Endothelial cell of umbilical vein (primary cell): ENCODE data around the gene BIRC2. TPM values are rescaled to one million over a fixed set of nuclear protein-coding genes. Genes with fewer than 3 reads are reported as not detected.

Experiments
- BruUV-seq: library from RNA; stranded (reverse); fragments of 400-500 nt; replicated peaks from 2 replicates; lab custom pipeline; 2021; lab: Mats Ljungman, UMichigan
- CTCF ChIA-PET: fragments of 300-600, 350-600 bp; sonication (Branson Sonifier 250); formaldehyde crosslinking; loops from one replicate; lab custom pipeline; 2021; ENCODE audit warnings: antibody characterized with exemption, inconsistent platforms; lab: Charles Lee
- POLR2A ChIA-PET: fragments of 300-600, 350-600 bp; sonication (Branson Sonifier 250); formaldehyde crosslinking; loops from one replicate; lab custom pipeline; 2021; ENCODE audit warnings: antibody characterized with exemption, inconsistent platforms; lab: Charles Lee
- DNase-seq: peaks from one replicate; pipeline ENCODE4 v3.0.0-alpha.2; 2011; ENCODE audit warnings: low read depth, low spot score
- FAIRE-seq: peaks from 2 replicates; lab custom pipeline; 2011; peaks lifted over from hg19 to GRCh38; lab: Jason Lieb, UNC
- H2AFZ ChIP-seq: 2 replicates; pipeline ENCODE4 v1.6.0; 2012; ENCODE audit warnings: low read depth, low read length, control low read depth, inconsistent platforms
- H3K27ac ChIP-seq: 2 replicates; pipeline ENCODE4 v1.5.1; 2011; ENCODE audit warnings: low read depth, mild to moderate bottlenecking, control low read depth, low read length, moderate library complexity; ENCODE audit not compliant: insufficient read depth
- H3K27me3 ChIP-seq, 2 experiments: 2 replicates each; pipeline versions ENCODE4 v1.6.0 to v1.6.1; 2011; ENCODE audit warnings: low read length in 2 of 2, mixed read lengths in 1 of 2; ENCODE audit not compliant: control insufficient read depth in 2 of 2, insufficient read depth in 2 of 2
- H3K36me3 ChIP-seq, 2 experiments: 2 replicates in 1 of 2; 3 replicates in 1 of 2; pipeline ENCODE4 v1.5.1; 2011; ENCODE audit warnings: low read length in 2 of 2, mild to moderate bottlenecking in 1 of 2, moderate library complexity in 1 of 2; ENCODE audit not compliant: control insufficient read depth in 2 of 2, insufficient read depth in 2 of 2; ENCODE audit errors: extremely low read depth in 1 of 2
- H3K4me1 ChIP-seq: 3 replicates; pipeline ENCODE4 v1.5.1; 2011; ENCODE audit warnings: mild to moderate bottlenecking, low read length; ENCODE audit not compliant: control insufficient read depth, insufficient read depth; ENCODE audit errors: extremely low read depth
- H3K4me2 ChIP-seq: 2 replicates; pipeline ENCODE4 v1.6.1; 2011; ENCODE audit warnings: low read length, control low read depth, mixed read lengths; ENCODE audit not compliant: insufficient read depth
- H3K4me3 ChIP-seq, 3 experiments: fragments of 200-600 bp in 1 of 3; sonication (generic), shearing (Covaris generic) in 1 of 3; replicated peaks in 1 of 3; 2 replicates each; pipeline ENCODE4 v1.5.1; 2011 to 2016; ENCODE audit warnings: control low read depth in 3 of 3, low read length in 3 of 3, mild to moderate bottlenecking in 2 of 3, inconsistent platforms in 1 of 3, low read depth in 1 of 3, moderate library complexity in 1 of 3; ENCODE audit not compliant: insufficient read depth in 1 of 3
- H3K79me2 ChIP-seq: 2 replicates; pipeline ENCODE4 v1.6.0; 2012; ENCODE audit warnings: low read length, inconsistent platforms; ENCODE audit not compliant: control insufficient read depth, insufficient read depth
- H3K9ac ChIP-seq: replicated peaks from 2 replicates; pipeline ENCODE3; 2011; ENCODE audit warnings: low read length, control low read depth; ENCODE audit not compliant: insufficient read depth; ENCODE audit errors: extremely low read depth
- H3K9me1 ChIP-seq: replicated peaks from 3 replicates; pipeline ENCODE4 v1.6.0; 2011; ENCODE audit warnings: mild to moderate bottlenecking, low read length; ENCODE audit not compliant: control insufficient read depth, insufficient read depth; ENCODE audit errors: extremely low read depth
- H3K9me3 ChIP-seq: replicated peaks from 2 replicates; pipeline ENCODE4 v1.5.1; 2012; ENCODE audit warnings: low read length, inconsistent platforms; ENCODE audit not compliant: control insufficient read depth, insufficient read depth
- H4K20me1 ChIP-seq: replicated peaks from 2 replicates; pipeline ENCODE3; 2011; ENCODE audit warnings: mild to moderate bottlenecking, low read length; ENCODE audit not compliant: control insufficient read depth, insufficient read depth; ENCODE audit errors: extremely low read depth
- EZH2 ChIP-seq: IDR thresholded peaks from 2 replicates; pipeline ENCODE4 v1.6.1; 2012; ENCODE audit warnings: borderline replicate concordance, low read depth, mild to moderate bottlenecking, moderate library complexity, low read length, inconsistent platforms; ENCODE audit not compliant: severe bottlenecking
- FOS ChIP-seq: IDR thresholded peaks from 2 replicates; pipeline ENCODE4 v1.6.1; 2011; ENCODE audit warnings: mild to moderate bottlenecking, low read length, moderate library complexity, borderline replicate concordance; ENCODE audit not compliant: insufficient read depth
- GATA2 ChIP-seq: IDR thresholded peaks from 2 replicates; pipeline ENCODE4 v1.7.0; 2011; ENCODE audit warnings: low read depth, mild to moderate bottlenecking, moderate library complexity, mixed read lengths, low read length; ENCODE audit not compliant: insufficient read length, insufficient read depth
- JUN ChIP-seq: IDR thresholded peaks from 2 replicates; pipeline ENCODE4 v1.6.1; 2011; ENCODE audit warnings: borderline replicate concordance, low read depth; ENCODE audit not compliant: insufficient read length, insufficient read depth
- MYC ChIP-seq: IDR thresholded peaks from one replicate; pipeline ENCODE4 v1.6.1; 2011; ENCODE audit warnings: mild to moderate bottlenecking, low read depth, low read length
- POLR2A ChIP-seq: IDR thresholded peaks from 2 replicates; pipeline ENCODE4 v1.6.1; 2012; ENCODE audit warnings: low read depth, mild to moderate bottlenecking, control low read depth, low read length
- POLR2AphosphoS5 ChIP-seq: IDR thresholded peaks from 2 replicates; pipeline ENCODE4 v1.6.1; 2012; ENCODE audit warnings: low read depth, mild to moderate bottlenecking, control low read depth, low read length, moderate library complexity; ENCODE audit not compliant: insufficient read depth
- dilution Hi-C: fragments of 300-500 bp; cut with MboI; formaldehyde crosslinking; loops from one replicate; pipeline ENCODE4 v1.15.0; 2019; ENCODE audit warnings: low sequenced_read_pairs; ENCODE audit not compliant: extremely low pct_ligation_motif_present
- intact Hi-C: fragments of 100-400 bp; cut with micrococcal nuclease; formaldehyde crosslinking; loops from one replicate; pipeline ENCODE4 v1.10.0; 2022
- polyA plus RNA-seq, 4 experiments: library from polyadenylated mRNA; depleted of rRNA in 3 of 4; stranded (reverse) in 3 of 4; unstranded in 1 of 4; fragments of >200 nt; gene quantifications; 2 replicates each; pipeline versions ENCODE4 v1.2.1 to v1.2.3, GENCODE V29; 2011 to 2012; ENCODE audit warnings: missing spikeins in 1 of 4
- total RNA-seq: library from RNA; stranded (reverse); gene quantifications from 2 replicates; pipeline ENCODE4 v1.2.3, GENCODE V29; 2021
- TF ChIP-seq, protein P1 (sequence below): IDR thresholded peaks from 2 replicates; pipeline ENCODE4 v1.6.1; 2011; ENCODE audit not compliant: insufficient read depth, insufficient read length
- TF ChIP-seq, protein P2 (sequence below), 2 donors: IDR thresholded peaks; 1 replicate in 1 of 2; 2 replicates in 1 of 2; pipeline ENCODE4 v1.5.1; 2011; ENCODE audit warnings: low read length in 2 of 2, mild to moderate bottlenecking in 2 of 2, moderate library complexity in 2 of 2, control low read depth in 1 of 2, inconsistent platforms in 1 of 2, low read depth in 1 of 2; ENCODE audit not compliant: insufficient read depth in 1 of 2; ENCODE audit errors: extremely low read depth in 1 of 2

Gene BIRC2
- total and polyA plus RNA-seq, 2 donors (not counting 3 experiments of a cell fraction or from before 2014, with no cell fraction given) = 42.8 to 47.3 TPM

DNA sequence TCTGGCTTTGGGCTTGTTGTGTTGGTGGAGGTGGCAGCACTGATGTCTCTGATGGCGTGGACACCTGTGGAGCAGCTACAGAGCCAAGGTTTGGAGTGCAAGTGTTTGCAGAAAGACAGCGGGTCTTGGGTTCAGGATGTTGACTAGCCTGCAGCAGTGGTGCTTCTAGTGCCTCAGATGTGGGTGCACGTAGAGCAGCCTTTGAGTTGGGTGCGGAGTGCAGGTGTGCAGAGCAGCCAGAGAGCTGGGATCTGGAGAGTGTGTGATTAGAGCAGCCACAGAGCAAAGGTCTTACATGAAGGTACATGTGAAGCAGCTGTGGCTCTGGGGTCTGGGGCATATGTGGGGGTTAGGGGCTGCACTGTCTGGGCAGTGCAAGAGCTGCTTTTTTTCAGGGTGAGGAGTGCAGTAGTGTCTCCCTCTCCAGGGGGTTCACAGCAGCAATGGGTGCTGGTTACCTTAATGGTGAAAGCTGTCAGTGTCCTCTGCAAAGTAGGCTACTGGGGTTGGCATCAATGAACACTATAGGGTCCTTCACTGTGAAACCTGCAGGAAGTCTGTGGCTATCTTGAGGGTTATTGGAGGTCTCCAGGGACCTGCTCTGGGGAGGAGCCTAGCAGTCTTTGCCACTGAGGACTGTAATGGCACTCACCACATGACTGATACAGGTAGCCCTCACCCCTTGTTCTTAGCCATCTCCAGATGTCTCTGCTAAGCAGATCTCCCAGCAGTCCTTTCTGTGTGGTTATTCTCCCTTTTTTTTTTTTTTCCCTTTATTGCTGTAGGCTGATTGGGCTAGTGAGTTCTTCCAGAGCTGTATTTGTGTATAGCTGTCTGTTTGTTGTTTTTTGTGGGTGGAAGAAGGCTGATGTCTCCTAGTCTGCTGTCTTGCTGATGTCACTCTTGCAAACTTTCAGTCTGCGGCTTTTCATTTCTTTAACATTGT is 14.3 kb downstream of the BIRC2 start:
- Histone ChIP-seq H3K9ac (no peak overlapping the region), H3K36me3 (peaks cover 16 to 36% of the 10 kb centered on the region in 2 experiments), H3K9me1 (no peaks in the 10 kb centered on the region), H3K4me3 (no peak overlapping the region), H3K4me2 (no peak overlapping the region), H3K27ac (no peak overlapping the region), H3K27me3 (no peaks in the 10 kb centered on the region), H3K4me1 (no peaks in the 10 kb centered on the region), H4K20me1 (no peaks in the 10 kb centered on the region), H3K79me2 (peaks cover 60% of the 10 kb centered on the region), H2AFZ (no peak overlapping the region), H3K9me3 (no peaks in the 10 kb centered on the region)
- FAIRE-seq = no peak
- ChIA-PET CTCF (interaction anchor here (0.7 to 3.9 kb wide), 3 partner anchors 19 to 818 kb away, joined by 3 to 15 read pairs (median 4); no protein-coding TSS in a partner anchor), POLR2A (no interaction called here)
- BruUV-seq = no TSS peak
- DNase-seq = no peak
- intact Hi-C loops = no loop called here
- TF ChIP-seq, protein P1, sequence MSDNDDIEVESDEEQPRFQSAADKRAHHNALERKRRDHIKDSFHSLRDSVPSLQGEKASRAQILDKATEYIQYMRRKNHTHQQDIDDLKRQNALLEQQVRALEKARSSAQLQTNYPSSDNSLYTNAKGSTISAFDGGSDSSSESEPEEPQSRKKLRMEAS = no peak
- TF ChIP-seq GATA2 (no peak), POLR2AphosphoS5 (no peak)
- dilution Hi-C loops = no loop called here

DNA sequence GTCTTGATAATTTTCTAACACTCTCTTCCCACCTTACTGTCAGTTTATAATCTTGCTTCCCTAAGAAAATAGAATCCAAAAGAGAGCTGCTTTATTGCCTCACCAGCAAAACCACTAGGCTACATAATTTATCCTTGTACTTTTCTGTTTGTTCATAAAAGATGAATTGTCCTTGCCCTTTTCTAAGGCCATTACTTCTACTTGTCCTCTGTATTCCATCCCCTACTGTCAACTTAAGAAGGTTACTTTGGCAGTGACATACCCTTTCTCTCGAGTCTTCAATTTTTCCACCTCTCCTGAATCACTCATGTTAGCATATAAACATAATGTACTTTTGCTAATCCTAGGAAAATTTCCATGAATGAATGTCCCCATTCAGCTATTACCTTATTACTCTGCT is 18.0 kb downstream of the BIRC2 start:
- no peak overlapping the region for H2AFZ ChIP-seq
- no peak for TF ChIP-seq EZH2
- TF ChIP-seq POLR2A = no peak
- TF ChIP-seq, protein P1 = no peak
- TF ChIP-seq GATA2 = no peak
- TF ChIP-seq MYC = no peak
- no peak for TF ChIP-seq JUN
- TF ChIP-seq FOS = no peak
- TF ChIP-seq, protein P2, sequence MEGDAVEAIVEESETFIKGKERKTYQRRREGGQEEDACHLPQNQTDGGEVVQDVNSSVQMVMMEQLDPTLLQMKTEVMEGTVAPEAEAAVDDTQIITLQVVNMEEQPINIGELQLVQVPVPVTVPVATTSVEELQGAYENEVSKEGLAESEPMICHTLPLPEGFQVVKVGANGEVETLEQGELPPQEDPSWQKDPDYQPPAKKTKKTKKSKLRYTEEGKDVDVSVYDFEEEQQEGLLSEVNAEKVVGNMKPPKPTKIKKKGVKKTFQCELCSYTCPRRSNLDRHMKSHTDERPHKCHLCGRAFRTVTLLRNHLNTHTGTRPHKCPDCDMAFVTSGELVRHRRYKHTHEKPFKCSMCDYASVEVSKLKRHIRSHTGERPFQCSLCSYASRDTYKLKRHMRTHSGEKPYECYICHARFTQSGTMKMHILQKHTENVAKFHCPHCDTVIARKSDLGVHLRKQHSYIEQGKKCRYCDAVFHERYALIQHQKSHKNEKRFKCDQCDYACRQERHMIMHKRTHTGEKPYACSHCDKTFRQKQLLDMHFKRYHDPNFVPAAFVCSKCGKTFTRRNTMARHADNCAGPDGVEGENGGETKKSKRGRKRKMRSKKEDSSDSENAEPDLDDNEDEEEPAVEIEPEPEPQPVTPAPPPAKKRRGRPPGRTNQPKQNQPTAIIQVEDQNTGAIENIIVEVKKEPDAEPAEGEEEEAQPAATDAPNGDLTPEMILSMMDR (IDR thresholded peaks at IDR 0.05; ENCODE audit: extremely low read depth in 1 of 2, insufficient read depth in 1 of 2, low read depth in 1 of 2, low read length in 2 of 2) = no peak
- no peak for TF ChIP-seq POLR2AphosphoS5
- POLR2A ChIA-PET = no interaction called here
- H3K9me3 ChIP-seq = no peaks in the 10 kb centered on the region
- H3K4me1 ChIP-seq = peaks cover 9% of the 10 kb centered on the region
- BruUV-seq = no TSS peak
- H3K27me3 ChIP-seq = no peaks in the 10 kb centered on the region
- DNase-seq = no peak
- H3K4me3 ChIP-seq = no peak overlapping the region
- peaks cover 20 to 46% of the 10 kb centered on the region in 2 experiments for H3K36me3 ChIP-seq
- CTCF ChIA-PET = interaction anchor here (1.0 to 3.8 kb wide), 4 partner anchors 23 to 301 kb away, joined by 3 to 38 read pairs (median 10); no protein-coding TSS in a partner anchor
- no peak overlapping the region for H3K9ac ChIP-seq
- intact Hi-C loops (no loop called here), dilution Hi-C loops (no loop called here)
- no peak for FAIRE-seq
- no peaks in the 10 kb centered on the region for H4K20me1 ChIP-seq
- peaks cover 50% of the 10 kb centered on the region for H3K79me2 ChIP-seq
- no peaks in the 10 kb centered on the region for H3K9me1 ChIP-seq
- H3K27ac ChIP-seq = no peak overlapping the region
- no peak overlapping the region for H3K4me2 ChIP-seq
